ENCODE data around the gene NRL. TPM values are rescaled to one million over a fixed set of nuclear protein-coding genes. Genes with fewer than 3 reads are reported as not detected.

Gene NRL
- total and polyA plus RNA-seq, 10 of the 15 experiments (the other 5 are each of a cell fraction or from before 2014, with no cell fraction given): 0.11 to 4.4 (median 2.2) TPM

DNA sequence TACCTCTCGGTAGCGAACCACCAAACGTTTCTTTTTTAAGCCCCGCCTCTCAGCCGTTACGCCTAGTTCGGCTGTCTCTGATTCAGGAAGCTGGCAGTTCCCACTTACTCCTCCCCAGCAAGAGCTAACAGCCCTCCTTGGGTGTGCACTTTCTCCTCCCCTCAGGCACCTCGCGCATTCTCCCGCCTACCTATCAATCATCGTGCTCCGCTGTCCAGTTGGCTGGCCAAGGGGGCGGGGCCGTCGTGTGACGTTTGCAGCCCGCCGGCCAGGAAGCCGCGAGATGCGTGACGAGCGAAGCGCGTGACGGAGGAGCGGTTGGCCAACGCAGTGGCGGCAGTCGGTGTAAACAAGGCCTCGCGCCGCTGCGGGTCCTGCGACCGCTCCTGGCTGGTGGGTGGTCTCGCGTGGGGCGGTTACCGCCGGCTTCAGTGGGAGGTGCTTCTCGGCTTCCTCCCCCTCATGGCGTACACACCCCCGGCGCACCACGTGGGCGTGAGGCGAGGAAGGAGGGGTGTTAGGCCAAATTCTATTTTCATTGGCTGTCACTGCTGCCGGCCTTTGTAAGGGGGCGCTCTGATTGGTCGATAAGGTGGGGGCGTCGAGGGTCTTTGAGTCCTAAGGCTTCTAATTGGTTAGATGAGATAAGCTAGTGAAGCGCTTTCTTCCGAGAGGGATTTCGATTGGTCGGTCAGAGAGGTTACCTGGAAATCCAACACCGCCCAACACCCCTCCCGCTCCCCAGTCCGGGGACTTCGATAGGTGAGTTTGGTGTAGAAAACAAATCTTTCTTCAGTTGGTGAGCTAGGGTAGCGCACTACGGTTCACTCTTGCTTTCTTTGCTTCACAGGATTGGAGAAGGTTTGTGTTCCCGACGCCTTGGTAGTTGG is at the start of gene NRL, which contains the start of gene DCAF11 (continued):
- TF ChIP-seq, protein P1, sequence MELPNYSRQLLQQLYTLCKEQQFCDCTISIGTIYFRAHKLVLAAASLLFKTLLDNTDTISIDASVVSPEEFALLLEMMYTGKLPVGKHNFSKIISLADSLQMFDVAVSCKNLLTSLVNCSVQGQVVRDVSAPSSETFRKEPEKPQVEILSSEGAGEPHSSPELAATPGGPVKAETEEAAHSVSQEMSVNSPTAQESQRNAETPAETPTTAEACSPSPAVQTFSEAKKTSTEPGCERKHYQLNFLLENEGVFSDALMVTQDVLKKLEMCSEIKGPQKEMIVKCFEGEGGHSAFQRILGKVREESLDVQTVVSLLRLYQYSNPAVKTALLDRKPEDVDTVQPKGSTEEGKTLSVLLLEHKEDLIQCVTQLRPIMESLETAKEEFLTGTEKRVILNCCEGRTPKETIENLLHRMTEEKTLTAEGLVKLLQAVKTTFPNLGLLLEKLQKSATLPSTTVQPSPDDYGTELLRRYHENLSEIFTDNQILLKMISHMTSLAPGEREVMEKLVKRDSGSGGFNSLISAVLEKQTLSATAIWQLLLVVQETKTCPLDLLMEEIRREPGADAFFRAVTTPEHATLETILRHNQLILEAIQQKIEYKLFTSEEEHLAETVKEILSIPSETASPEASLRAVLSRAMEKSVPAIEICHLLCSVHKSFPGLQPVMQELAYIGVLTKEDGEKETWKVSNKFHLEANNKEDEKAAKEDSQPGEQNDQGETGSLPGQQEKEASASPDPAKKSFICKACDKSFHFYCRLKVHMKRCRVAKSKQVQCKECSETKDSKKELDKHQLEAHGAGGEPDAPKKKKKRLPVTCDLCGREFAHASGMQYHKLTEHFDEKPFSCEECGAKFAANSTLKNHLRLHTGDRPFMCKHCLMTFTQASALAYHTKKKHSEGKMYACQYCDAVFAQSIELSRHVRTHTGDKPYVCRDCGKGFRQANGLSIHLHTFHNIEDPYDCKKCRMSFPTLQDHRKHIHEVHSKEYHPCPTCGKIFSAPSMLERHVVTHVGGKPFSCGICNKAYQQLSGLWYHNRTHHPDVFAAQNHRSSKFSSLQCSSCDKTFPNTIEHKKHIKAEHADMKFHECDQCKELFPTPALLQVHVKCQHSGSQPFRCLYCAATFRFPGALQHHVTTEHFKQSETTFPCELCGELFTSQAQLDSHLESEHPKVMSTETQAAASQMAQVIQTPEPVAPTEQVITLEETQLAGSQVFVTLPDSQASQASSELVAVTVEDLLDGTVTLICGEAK (IDR thresholded peaks at IDR 0.05; ENCODE audit: borderline replicate concordance): peak; percentile 32; the same call in 1 of the 2 replicates
- no peak; the same call in none of the 2 replicates for TF ChIP-seq NBN (IDR thresholded peaks at IDR 0.05)
- TF ChIP-seq, protein P2, sequence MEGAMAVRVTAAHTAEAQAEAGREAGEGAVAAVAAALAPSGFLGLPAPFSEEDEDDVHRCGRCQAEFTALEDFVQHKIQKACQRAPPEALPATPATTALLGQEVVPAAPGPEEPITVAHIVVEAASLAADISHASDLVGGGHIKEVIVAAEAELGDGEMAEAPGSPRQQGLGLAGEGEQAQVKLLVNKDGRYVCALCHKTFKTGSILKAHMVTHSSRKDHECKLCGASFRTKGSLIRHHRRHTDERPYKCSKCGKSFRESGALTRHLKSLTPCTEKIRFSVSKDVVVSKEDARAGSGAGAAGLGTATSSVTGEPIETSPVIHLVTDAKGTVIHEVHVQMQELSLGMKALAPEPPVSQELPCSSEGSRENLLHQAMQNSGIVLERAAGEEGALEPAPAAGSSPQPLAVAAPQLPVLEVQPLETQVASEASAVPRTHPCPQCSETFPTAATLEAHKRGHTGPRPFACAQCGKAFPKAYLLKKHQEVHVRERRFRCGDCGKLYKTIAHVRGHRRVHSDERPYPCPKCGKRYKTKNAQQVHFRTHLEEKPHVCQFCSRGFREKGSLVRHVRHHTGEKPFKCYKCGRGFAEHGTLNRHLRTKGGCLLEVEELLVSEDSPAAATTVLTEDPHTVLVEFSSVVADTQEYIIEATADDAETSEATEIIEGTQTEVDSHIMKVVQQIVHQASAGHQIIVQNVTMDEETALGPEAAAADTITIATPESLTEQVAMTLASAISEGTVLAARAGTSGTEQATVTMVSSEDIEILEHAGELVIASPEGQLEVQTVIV (IDR thresholded peaks at IDR 0.05; ENCODE audit: borderline replicate concordance, partially characterized antibody): no peak
- TF ChIP-seq, protein P3, sequence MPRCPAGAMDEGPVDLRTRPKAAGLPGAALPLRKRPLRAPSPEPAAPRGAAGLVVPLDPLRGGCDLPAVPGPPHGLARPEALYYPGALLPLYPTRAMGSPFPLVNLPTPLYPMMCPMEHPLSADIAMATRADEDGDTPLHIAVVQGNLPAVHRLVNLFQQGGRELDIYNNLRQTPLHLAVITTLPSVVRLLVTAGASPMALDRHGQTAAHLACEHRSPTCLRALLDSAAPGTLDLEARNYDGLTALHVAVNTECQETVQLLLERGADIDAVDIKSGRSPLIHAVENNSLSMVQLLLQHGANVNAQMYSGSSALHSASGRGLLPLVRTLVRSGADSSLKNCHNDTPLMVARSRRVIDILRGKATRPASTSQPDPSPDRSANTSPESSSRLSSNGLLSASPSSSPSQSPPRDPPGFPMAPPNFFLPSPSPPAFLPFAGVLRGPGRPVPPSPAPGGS (IDR thresholded peaks at IDR 0.05; ENCODE audit: borderline replicate concordance, insufficient read depth, low read depth, low read length, poor library complexity, severe bottlenecking): no peak
- no peak; a peak in 1 of 4 replicates for TF ChIP-seq CEBPB (IDR thresholded peaks at IDR 0.05; ENCODE audit: borderline replicate concordance in 1 of 2, low read depth in 2 of 2, low read length in 2 of 2)
- TF ChIP-seq TARDBP (IDR thresholded peaks at IDR 0.05; ENCODE audit: borderline replicate concordance): peak; percentile 72; the same call in 1 of the 2 replicates
- TF ChIP-seq, protein P4, sequence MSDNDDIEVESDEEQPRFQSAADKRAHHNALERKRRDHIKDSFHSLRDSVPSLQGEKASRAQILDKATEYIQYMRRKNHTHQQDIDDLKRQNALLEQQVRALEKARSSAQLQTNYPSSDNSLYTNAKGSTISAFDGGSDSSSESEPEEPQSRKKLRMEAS (IDR thresholded peaks at IDR 0.05; ENCODE audit: low read depth, low read length): peak; percentile 88
- peak; percentile 25; the same call in 1 of the 2 replicates for TF ChIP-seq TAF1 (IDR thresholded peaks at IDR 0.05; ENCODE audit: borderline replicate concordance, low read depth, low read length)
- TF ChIP-seq SPI1 (IDR thresholded peaks at IDR 0.05; ENCODE audit: borderline replicate concordance, insufficient read depth, low read depth, low read length): peak; percentile 54; the same call in 1 of the 2 replicates
- peak; percentile 94 for TF ChIP-seq RAD51 (IDR thresholded peaks at IDR 0.05)
- peak; percentile 94 for TF ChIP-seq FOS (IDR thresholded peaks at IDR 0.05; ENCODE audit: borderline replicate concordance, extremely low read depth, insufficient read length)
- TF ChIP-seq, protein P5, sequence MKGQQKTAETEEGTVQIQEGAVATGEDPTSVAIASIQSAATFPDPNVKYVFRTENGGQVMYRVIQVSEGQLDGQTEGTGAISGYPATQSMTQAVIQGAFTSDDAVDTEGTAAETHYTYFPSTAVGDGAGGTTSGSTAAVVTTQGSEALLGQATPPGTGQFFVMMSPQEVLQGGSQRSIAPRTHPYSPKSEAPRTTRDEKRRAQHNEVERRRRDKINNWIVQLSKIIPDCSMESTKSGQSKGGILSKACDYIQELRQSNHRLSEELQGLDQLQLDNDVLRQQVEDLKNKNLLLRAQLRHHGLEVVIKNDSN (IDR thresholded peaks at IDR 0.05; ENCODE audit: borderline replicate concordance, extremely low read length, insufficient read depth, low read depth, low read length): peak; percentile 91
- TF ChIP-seq CBFB (IDR thresholded peaks at IDR 0.05; ENCODE audit: low read depth): no peak; the same call in none of the 2 replicates
- TF ChIP-seq, protein P6, sequence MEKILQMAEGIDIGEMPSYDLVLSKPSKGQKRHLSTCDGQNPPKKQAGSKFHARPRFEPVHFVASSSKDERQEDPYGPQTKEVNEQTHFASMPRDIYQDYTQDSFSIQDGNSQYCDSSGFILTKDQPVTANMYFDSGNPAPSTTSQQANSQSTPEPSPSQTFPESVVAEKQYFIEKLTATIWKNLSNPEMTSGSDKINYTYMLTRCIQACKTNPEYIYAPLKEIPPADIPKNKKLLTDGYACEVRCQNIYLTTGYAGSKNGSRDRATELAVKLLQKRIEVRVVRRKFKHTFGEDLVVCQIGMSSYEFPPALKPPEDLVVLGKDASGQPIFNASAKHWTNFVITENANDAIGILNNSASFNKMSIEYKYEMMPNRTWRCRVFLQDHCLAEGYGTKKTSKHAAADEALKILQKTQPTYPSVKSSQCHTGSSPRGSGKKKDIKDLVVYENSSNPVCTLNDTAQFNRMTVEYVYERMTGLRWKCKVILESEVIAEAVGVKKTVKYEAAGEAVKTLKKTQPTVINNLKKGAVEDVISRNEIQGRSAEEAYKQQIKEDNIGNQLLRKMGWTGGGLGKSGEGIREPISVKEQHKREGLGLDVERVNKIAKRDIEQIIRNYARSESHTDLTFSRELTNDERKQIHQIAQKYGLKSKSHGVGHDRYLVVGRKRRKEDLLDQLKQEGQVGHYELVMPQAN (conservative IDR thresholded peaks at IDR 0.05): peak; percentile 87
- no peak for TF ChIP-seq HDAC2 (IDR thresholded peaks at IDR 0.05)
- TF ChIP-seq TBL1XR1 (IDR thresholded peaks at IDR 0.05; ENCODE audit: low read depth, low read length): peak; percentile 60; the same call in 1 of the 2 replicates

Data from GM12878 (cell line).